HepG2 (cell line): ENCODE measurements around the gene SESN3. TPM values are rescaled to one million over a fixed set of nuclear protein-coding genes. Genes with fewer than 3 reads are reported as not detected.

Experiments used
- ATAC-seq: fragments of 200-7000 bp; cut with Tn5 transposase; 3 replicates; pipeline ENCODE4 v1.9.1; 2020; ENCODE audit warnings: mild to moderate bottlenecking, moderate library complexity
- BruUV-seq: library from RNA; stranded (reverse); fragments of 400-500 nt; replicated peaks from 2 replicates; lab custom pipeline; 2021; lab: Mats Ljungman, UMichigan
- CTCF ChIA-PET: fragments of 300-600 bp; formaldehyde crosslinking; extraction: SDS; loops from one replicate; lab custom pipeline; 2021; ENCODE audit warnings: low total read pairs, inconsistent platforms, low intra/inter-chr PET ratio; lab: Yijun Ruan, JAX
- POLR2A ChIA-PET: fragments of 350-600 bp; sonication (Branson Sonifier 250); formaldehyde crosslinking; loops from one replicate; lab custom pipeline; 2020; ENCODE audit warnings: antibody characterized with exemption, inconsistent platforms; lab: Yijun Ruan, JAX
- DNase-seq: peaks from one replicate; pipeline ENCODE4 v3.0.0-alpha.2; 2015; ENCODE audit warnings: low spot score
- FAIRE-seq: peaks from 3 replicates; lab custom pipeline; 2011; peaks lifted over from hg19 to GRCh38; lab: Jason Lieb, UNC
- H2AFZ ChIP-seq: one replicate; pipeline ENCODE4 v1.6.1; 2011; ENCODE audit warnings: low read length, inconsistent platforms
- H3K27ac ChIP-seq: fragments of 300-600 bp; 3 replicates; pipeline ENCODE4 v1.8.0; 2011; ENCODE audit warnings: mixed run types, mild to moderate bottlenecking, mixed read lengths, low read length, inconsistent platforms; ENCODE audit not compliant: insufficient read depth; ENCODE audit errors: extremely low read length
- H3K27me3 ChIP-seq, 2 experiments: fragments of 200-600 bp in 1 of 2; 2 replicates in 1 of 2; 3 replicates in 1 of 2; pipeline versions ENCODE4 v1.6.0 to v1.8.0; 2011; ENCODE audit warnings: low read length in 2 of 2, mild to moderate bottlenecking in 2 of 2, moderate library complexity in 2 of 2, inconsistent platforms in 1 of 2; ENCODE audit not compliant: insufficient read depth in 2 of 2, control insufficient read depth in 1 of 2
- H3K36me3 ChIP-seq, 2 experiments: fragments of 200-600 bp in 1 of 2; replicated peaks in 1 of 2; 2 replicates in 1 of 2; 3 replicates in 1 of 2; pipeline versions ENCODE4 v1.5.1 to v1.8.0; 2011; ENCODE audit warnings: low read length in 2 of 2, inconsistent platforms in 1 of 2; ENCODE audit not compliant: insufficient read depth in 2 of 2, control insufficient read depth in 1 of 2
- H3K4me1 ChIP-seq: 2 replicates; pipeline ENCODE4 v1.5.1; 2012; ENCODE audit warnings: low read length, inconsistent platforms; ENCODE audit not compliant: insufficient read depth
- H3K4me2 ChIP-seq: 2 replicates; pipeline ENCODE4 v1.6.0; 2011; ENCODE audit warnings: low read depth, low read length, inconsistent platforms
- H3K4me3 ChIP-seq, 3 experiments: fragments of 200-600 bp in 1 of 3; sonication (generic), shearing (Covaris generic) in 1 of 3; replicated peaks in 1 of 3; 2 replicates each; pipeline ENCODE4 v1.5.1; 2011 to 2016; ENCODE audit warnings: low read length in 3 of 3, inconsistent platforms in 2 of 3, low read depth in 2 of 3, mild to moderate bottlenecking in 2 of 3, control low read depth in 1 of 3, mixed read lengths in 1 of 3; ENCODE audit not compliant: insufficient read depth in 1 of 3
- H3K79me2 ChIP-seq: one replicate; pipeline ENCODE4 v1.6.1; 2011; ENCODE audit warnings: low read length, inconsistent platforms; ENCODE audit not compliant: insufficient read depth
- H3K9ac ChIP-seq: 2 replicates; pipeline ENCODE4 v1.6.0; 2011; ENCODE audit warnings: mild to moderate bottlenecking, low read depth, low read length, inconsistent platforms; ENCODE audit not compliant: insufficient read depth
- H3K9me3 ChIP-seq: 2 replicates; pipeline ENCODE4 v1.5.1; 2012; ENCODE audit warnings: mild to moderate bottlenecking, low read length
- H4K20me1 ChIP-seq: 2 replicates; pipeline ENCODE4 v1.6.0; 2011; ENCODE audit warnings: inconsistent platforms, mild to moderate bottlenecking, low read length, moderate library complexity; ENCODE audit not compliant: insufficient read depth
- HOXA9 ChIP-seq: sonication (generic); formaldehyde crosslinking; IDR thresholded peaks from 2 replicates; pipeline ENCODE4 v1.8.1; 2022; ENCODE audit warnings: missing genetic modification reagents, mild to moderate bottlenecking, moderate library complexity, borderline replicate concordance
- SRSF4 ChIP-seq: fragments of 200-400 bp; formaldehyde crosslinking; IDR thresholded peaks from one replicate; pipeline ENCODE4 v1.6.1; 2018; ENCODE audit warnings: mild to moderate bottlenecking, low read depth, low read length, moderate library complexity; ENCODE audit not compliant: poor library complexity, severe bottlenecking
- STAG1 ChIP-seq: sonication (generic); formaldehyde crosslinking; IDR thresholded peaks from 2 replicates; pipeline ENCODE4 v1.4.0; 2020; ENCODE audit warnings: missing genetic modification reagents
- ZFP1 ChIP-seq: IDR thresholded peaks from 2 replicates; pipeline ENCODE4 v1.6.1; 2016
- ZMYM2 ChIP-seq: sonication (generic); formaldehyde crosslinking; IDR thresholded peaks from 2 replicates; pipeline ENCODE4 v1.8.0; 2022; ENCODE audit warnings: mild to moderate bottlenecking, missing genetic modification reagents
- ZNF276 ChIP-seq: sonication (generic); formaldehyde crosslinking; IDR thresholded peaks from 2 replicates; pipeline ENCODE4 v1.4.0; 2020; ENCODE audit warnings: mild to moderate bottlenecking, low read depth, missing genetic modification reagents
- ZNF468 ChIP-seq: sonication (generic); formaldehyde crosslinking; IDR thresholded peaks from 2 replicates; pipeline ENCODE4 v1.8.0; 2022; ENCODE audit warnings: mild to moderate bottlenecking, moderate library complexity, missing genetic modification reagents
- WGBS: methylation state at CpG from one replicate; pipeline ENCODE4 v1.1.6; 2017; ENCODE audit warnings: low lambda C conversion rate; 5-methylcytosine and 5-hydroxymethylcytosine counted together
- in situ Hi-C: cut with HindIII; loops from 2 replicates; pipeline ENCODE4 v1.10.0; 2017; ENCODE audit warnings: low pct_unique_long_range_greater_than_20kb; ENCODE audit not compliant: extremely low pct_ligation_motif_present
- intact Hi-C: fragments of 100-400 bp; cut with micrococcal nuclease; formaldehyde crosslinking; loops from one replicate; pipeline ENCODE4 v1.10.0; 2022; ENCODE audit not compliant: unreplicated experiment
- polyA plus RNA-seq, 8 experiments: library from polyadenylated mRNA; depleted of rRNA in 3 of 8; stranded (reverse) in 7 of 8; unstranded in 1 of 8; fragments of >200 nt; fragmentation: Illumina TruSeq in 4 of 8; extraction: Trizol in 4 of 8; gene quantifications; 2 replicates each; pipeline versions ENCODE4 v1.2.1 to v1.2.3, GENCODE V29; 2011 to 2016; ENCODE audit warnings: low read depth in 4 of 8, missing spikeins in 1 of 8, mixed read lengths in 1 of 8; ENCODE audit not compliant: insufficient read depth in 1 of 8
- total RNA-seq, 5 experiments: library from RNA; depleted of rRNA; stranded (reverse); fragments of >200 nt; fragmentation: Illumina TruSeq; extraction: Trizol; gene quantifications; 2 replicates each; pipeline ENCODE4 v1.2.3, GENCODE V29; 2016; ENCODE audit warnings: low read depth in 1 of 5
- TF ChIP-seq, protein P1 (sequence below): sonication (generic); formaldehyde crosslinking; IDR thresholded peaks from 2 replicates; pipeline ENCODE4 v1.5.0; 2020; ENCODE audit warnings: mild to moderate bottlenecking, missing genetic modification reagents, moderate library complexity
- TF ChIP-seq, protein P2 (sequence below): sonication (generic); formaldehyde crosslinking; IDR thresholded peaks from 2 replicates; pipeline ENCODE4 v1.8.1; 2023; ENCODE audit warnings: mild to moderate bottlenecking, missing genetic modification reagents, borderline replicate concordance

The SESN3 gene
- total and polyA plus RNA-seq, 2 of the 13 experiments (the other 11 are each of a cell fraction or from before 2014, with no cell fraction given) = 0.53 to 0.86 TPM

DNA sequence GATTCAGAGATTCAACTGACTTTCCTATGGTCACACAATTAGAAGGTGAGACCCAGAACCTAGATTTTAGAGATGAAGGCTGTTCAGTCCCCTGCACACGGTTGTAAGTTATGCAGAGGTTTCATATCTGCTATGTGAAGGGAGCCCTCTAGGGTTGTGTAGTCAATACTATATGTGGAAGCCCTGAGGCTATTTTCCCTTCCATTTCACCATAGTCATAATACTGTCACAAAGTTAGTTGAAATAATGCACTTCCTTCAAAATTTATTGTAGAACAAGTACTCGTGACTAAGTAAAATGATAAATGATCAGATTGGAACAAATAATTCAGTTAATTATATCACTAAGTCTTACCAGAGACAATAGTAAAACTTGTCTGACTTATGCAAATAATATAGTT is 92.6 kb downstream of the SESN3 start:
- DNase-seq = no peak
- Histone ChIP-seq H3K27me3 (peaks cover 0 to 4% of the 10 kb centered on the region in 2 experiments; a peak in 2 of 5 replicates), H2AFZ (no peak overlapping the region), H3K9me3 (no peaks in the 10 kb centered on the region), H3K4me3 (no peak overlapping the region), H3K36me3 (no peaks in the 10 kb centered on the region), H3K79me2 (no peaks in the 10 kb centered on the region), H3K4me1 (no peaks in the 10 kb centered on the region), H3K27ac (no peak overlapping the region), H3K9ac (no peak overlapping the region), H4K20me1 (no peaks in the 10 kb centered on the region), H3K4me2 (no peak overlapping the region)
- in situ Hi-C loops = loop anchor here (25.0 kb wide), 1 partner anchor 526 kb away; no protein-coding TSS in a partner anchor
- POLR2A ChIA-PET = no interaction called here
- no TSS peak for BruUV-seq
- intact Hi-C loops = loop anchor here (2.0 kb wide), 1 partner anchor 70 kb away; no protein-coding TSS in a partner anchor
- 3% methylated on average over 2 of the region's 2 CpGs for WGBS
- ATAC-seq = peak; percentile 90
- TF ChIP-seq, protein P1, sequence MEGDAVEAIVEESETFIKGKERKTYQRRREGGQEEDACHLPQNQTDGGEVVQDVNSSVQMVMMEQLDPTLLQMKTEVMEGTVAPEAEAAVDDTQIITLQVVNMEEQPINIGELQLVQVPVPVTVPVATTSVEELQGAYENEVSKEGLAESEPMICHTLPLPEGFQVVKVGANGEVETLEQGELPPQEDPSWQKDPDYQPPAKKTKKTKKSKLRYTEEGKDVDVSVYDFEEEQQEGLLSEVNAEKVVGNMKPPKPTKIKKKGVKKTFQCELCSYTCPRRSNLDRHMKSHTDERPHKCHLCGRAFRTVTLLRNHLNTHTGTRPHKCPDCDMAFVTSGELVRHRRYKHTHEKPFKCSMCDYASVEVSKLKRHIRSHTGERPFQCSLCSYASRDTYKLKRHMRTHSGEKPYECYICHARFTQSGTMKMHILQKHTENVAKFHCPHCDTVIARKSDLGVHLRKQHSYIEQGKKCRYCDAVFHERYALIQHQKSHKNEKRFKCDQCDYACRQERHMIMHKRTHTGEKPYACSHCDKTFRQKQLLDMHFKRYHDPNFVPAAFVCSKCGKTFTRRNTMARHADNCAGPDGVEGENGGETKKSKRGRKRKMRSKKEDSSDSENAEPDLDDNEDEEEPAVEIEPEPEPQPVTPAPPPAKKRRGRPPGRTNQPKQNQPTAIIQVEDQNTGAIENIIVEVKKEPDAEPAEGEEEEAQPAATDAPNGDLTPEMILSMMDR (CRISPR knock-in tag) = peak; percentile 37
- TF ChIP-seq, protein P2, sequence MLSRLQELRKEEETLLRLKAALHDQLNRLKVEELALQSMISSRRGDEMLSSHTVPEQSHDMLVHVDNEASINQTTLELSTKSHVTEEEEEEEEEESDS = no peak
- TF ChIP-seq HOXA9 (CRISPR knock-in tag) (no peak), ZFP1 (CRISPR knock-in tag) (no peak), ZNF276 (no peak), STAG1 (peak; percentile 53), SRSF4 (no peak), ZNF468 (CRISPR knock-in tag) (no peak), ZMYM2 (CRISPR knock-in tag) (no peak)
- FAIRE-seq = no peak
- CTCF ChIA-PET = no interaction called here
